Measurements from ENCODE around the gene GATA2.

GATA2 gene

GRCh38 chr3:128482175-128482574 lies 10.8 kb downstream of the GATA2 start:
- DNase-seq (ENCODE audit: low read depth) = no peak
- H3K4me3 ChIP-seq (ENCODE audit: low read depth, low read length) = no peak overlapping the region
- in situ Hi-C loops (cut with HindIII; ENCODE audit: low sequenced_read_pairs) = no loop called here
- TF ChIP-seq, protein P1, sequence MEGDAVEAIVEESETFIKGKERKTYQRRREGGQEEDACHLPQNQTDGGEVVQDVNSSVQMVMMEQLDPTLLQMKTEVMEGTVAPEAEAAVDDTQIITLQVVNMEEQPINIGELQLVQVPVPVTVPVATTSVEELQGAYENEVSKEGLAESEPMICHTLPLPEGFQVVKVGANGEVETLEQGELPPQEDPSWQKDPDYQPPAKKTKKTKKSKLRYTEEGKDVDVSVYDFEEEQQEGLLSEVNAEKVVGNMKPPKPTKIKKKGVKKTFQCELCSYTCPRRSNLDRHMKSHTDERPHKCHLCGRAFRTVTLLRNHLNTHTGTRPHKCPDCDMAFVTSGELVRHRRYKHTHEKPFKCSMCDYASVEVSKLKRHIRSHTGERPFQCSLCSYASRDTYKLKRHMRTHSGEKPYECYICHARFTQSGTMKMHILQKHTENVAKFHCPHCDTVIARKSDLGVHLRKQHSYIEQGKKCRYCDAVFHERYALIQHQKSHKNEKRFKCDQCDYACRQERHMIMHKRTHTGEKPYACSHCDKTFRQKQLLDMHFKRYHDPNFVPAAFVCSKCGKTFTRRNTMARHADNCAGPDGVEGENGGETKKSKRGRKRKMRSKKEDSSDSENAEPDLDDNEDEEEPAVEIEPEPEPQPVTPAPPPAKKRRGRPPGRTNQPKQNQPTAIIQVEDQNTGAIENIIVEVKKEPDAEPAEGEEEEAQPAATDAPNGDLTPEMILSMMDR (IDR thresholded peaks at IDR 0.05; ENCODE audit: low read depth, low read length, missing control alignments) = no peak

GRCh38 chr3:128481438-128481942 lies 11.5 kb downstream of the GATA2 start:
- in situ Hi-C loops (cut with HindIII; ENCODE audit: low sequenced_read_pairs) = no loop called here
- TF ChIP-seq, protein P1 (IDR thresholded peaks at IDR 0.05; ENCODE audit: low read depth, low read length, missing control alignments) = no peak
- H3K4me3 ChIP-seq (ENCODE audit: low read depth, low read length) = no peak overlapping the region
- DNase-seq (ENCODE audit: low read depth) = no peak

DNA sequence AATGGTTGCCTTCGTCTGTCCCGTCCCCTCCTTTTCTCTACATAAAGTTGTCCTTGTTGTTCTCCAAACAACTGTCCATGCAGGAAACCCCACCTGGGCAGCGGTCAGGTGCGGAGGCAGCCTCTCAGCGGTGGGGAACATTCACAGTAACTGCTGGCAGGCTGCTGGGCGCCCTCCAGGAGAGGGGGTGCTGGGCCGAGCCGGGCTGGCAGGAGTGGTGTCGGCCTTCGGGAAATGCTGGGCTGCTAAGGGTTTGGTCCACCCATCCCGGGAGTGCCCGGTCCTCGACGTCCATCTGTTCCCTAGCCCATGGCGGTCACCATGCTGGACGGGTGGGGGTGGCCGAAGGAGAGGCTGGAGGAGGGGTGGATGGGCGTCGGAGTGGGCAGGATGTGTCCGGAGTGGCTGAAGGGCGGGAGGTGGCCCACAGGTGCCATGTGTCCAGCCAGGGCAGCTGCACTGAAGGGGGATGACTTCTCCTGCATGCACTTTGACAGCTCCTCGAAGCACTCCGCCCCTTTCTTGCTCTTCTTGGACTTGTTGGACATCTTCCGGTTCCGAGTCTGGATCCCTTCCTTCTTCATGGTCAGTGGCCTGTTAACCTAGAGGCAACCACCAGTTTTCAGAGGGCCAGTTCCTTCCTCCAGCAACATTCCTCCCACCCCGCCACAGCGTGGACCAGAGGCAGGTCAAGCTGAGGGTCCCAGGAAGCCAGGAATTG lies 12.1 kb downstream of the GATA2 start:
- TF ChIP-seq, protein P1 (IDR thresholded peaks at IDR 0.05; ENCODE audit: low read depth, low read length, missing control alignments) = no peak
- in situ Hi-C loops (cut with HindIII; ENCODE audit: low sequenced_read_pairs) = no loop called here
- H3K4me3 ChIP-seq (ENCODE audit: low read depth, low read length) = no peak overlapping the region
- no peak for DNase-seq (ENCODE audit: low read depth)

DNA sequence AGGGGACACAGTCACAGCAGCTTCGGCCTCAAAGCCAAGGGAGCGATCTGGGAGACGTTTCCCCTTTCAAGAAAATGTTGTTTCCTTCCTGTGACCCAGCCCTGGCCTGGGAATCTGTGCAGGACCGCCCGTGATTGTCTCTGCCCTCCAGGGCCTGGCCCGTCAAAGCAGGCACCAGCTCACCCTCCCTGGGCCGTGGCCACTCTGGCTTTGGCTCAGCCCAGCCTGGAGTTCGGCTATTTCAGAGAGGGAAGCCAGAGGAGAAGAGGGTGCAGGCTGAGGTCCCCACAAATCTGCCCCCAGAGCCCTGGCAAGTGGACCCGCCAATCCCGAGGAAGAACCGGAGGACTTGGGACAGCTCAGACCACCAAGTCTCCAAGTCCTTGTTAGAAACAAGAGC lies 12.7 kb downstream of the GATA2 start:
- TF ChIP-seq, protein P1 (IDR thresholded peaks at IDR 0.05; ENCODE audit: low read depth, low read length, missing control alignments) = no peak
- DNase-seq (ENCODE audit: low read depth) = no peak

GRCh38 chr3:128479558-128480086 lies 13.4 kb downstream of the GATA2 start:
- DNase-seq (ENCODE audit: low read depth) = no peak
- TF ChIP-seq, protein P1 (IDR thresholded peaks at IDR 0.05; ENCODE audit: low read depth, low read length, missing control alignments) = no peak
- in situ Hi-C loops (cut with HindIII; ENCODE audit: low sequenced_read_pairs) = no loop called here
- no peak overlapping the region for H3K4me3 ChIP-seq (ENCODE audit: low read depth, low read length)

More for the DNA sequence above, 12.7 kb downstream of the GATA2 start:
- in situ Hi-C loops (cut with HindIII; ENCODE audit: low sequenced_read_pairs) = no loop called here
- no peak overlapping the region for H3K4me3 ChIP-seq (ENCODE audit: low read depth, low read length)

GRCh38 chr3:128478576-128479506 lies 14.2 kb downstream of the GATA2 start:
- DNase-seq (ENCODE audit: low read depth) = no peak
- H3K4me3 ChIP-seq (ENCODE audit: low read depth, low read length) = no peak overlapping the region
- TF ChIP-seq, protein P1 (IDR thresholded peaks at IDR 0.05; ENCODE audit: low read depth, low read length, missing control alignments) = no peak
- in situ Hi-C loops (cut with HindIII; ENCODE audit: low sequenced_read_pairs) = no loop called here
